ENCODE data around the gene PARP3. TPM values are rescaled to one million over a fixed set of nuclear protein-coding genes. Genes with fewer than 3 reads are reported as not detected.

PARP3 gene
- total RNA-seq, 1 experiment from 2014 or later = 45.4 TPM

GRCh38 chr3:51934139-51934850 is 7.9 kb upstream of the PARP3 start:
- no peak for DNase-seq (ENCODE audit: low spot score)

GRCh38 chr3:51934991-51935885 is 6.9 kb upstream of the PARP3 start:
- DNase-seq (ENCODE audit: low spot score) = no peak

DNA sequence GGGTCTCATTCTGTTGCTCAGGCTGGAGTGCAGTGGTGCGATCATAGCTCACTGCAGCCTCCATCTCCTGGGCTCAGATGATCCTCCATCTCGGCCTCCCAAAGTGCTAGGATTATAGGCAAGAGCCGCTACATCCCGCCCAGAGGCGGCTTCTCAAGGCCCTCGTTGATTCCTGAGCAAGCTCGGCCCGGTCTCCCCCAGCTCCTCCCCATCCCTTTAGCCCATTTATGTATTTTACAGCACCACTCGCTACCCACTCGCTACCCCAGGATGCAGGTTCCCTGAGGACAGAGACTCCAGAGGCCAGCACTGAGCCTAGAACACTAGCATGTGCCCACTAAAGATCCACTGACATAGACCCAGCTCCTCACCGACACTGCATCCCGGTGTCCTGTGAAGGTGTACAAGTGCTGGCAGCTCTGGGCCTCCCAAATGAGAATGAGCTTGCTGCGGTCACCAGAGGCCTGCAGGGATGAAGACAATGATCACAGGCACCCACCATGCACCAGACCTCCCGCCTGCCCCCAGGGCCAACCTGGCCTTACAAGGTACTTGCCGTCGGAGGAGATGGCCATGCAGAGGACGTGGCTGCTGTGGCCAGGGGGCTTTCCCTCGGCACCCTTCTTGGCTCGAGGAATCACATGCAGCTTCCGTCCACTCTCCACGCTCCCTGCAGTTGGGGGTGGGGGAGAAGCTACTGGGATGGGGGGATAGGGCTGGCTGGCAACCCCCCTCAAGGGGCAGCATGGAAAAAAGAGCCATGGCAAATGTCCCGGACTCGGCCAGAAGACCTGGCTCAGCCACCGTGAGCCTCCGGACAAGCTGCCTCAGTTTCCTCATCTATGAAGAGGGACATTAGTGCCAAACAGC is 6.0 kb upstream of the PARP3 start:
- no peak for DNase-seq (ENCODE audit: low spot score)

GRCh38 chr3:51937014-51937413 is 5.1 kb upstream of the PARP3 start:
- DNase-seq (ENCODE audit: low spot score) = peak; percentile 59

GRCh38 chr3:51937611-51938450 is 4.3 kb upstream of the PARP3 start:
- no peak for DNase-seq (ENCODE audit: low spot score)

- no peak for DNase-seq (ENCODE audit: low spot score)
Observed at GRCh38 chr3:51938780-51939425, 3.3 kb upstream of the PARP3 start.

DNA sequence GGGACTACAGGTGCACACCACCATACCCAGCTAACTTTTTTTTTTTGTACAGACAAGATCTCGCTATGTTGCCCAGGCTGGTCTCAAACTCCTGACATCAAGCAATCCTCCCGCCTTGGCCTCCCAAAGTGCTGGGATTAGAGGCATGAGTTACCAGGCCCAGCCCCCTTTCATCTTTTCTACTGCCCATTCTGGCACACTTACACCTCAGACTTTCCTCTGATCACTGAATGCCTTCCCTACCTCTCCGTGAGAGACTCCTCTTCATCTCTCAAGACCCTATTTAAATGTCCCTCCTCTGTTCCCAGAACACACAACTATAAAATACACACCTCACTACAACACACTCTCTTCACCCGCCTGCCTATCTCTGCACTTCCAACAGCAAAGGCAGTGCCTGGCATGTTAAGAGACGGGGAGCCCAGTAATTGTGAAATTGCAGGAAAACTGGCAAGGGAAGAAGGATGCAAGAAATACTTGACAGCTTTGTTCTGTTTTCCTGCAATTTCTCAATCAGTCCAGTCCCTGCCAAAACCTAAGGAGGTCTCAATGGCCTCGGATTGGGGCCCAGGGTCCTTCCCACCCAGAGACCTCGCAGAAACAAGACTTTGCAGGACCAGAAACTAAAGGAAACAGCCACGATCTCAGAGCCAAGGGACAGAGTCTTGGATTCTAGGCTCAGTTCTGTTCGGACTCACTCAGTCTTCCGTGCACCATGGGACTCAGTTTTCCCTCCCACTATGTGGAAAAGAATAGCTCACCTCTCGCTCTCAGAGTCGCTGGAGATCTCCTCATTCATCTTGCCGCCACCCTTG is 1.3 kb upstream of the PARP3 start:
- DNase-seq (ENCODE audit: low spot score) = no peak

DNA sequence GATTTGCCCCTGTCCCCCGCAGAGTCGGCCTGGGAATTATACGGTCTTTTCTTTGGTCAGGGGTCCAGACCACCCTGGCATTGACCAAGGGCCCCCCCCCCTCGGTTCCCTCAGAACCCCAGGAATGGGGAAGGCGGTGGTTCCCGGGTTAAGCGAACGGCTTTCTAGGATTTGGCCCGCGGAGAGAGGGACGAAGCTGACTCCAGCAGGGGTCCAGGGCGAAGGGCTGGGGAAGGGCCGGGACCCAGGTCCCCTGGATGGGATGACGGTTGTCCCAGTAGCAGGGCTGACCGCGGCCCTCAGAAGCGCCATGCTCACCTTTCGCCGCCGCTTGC is 733 bp upstream of the PARP3 start:
- DNase-seq (ENCODE audit: low spot score) = no peak

DNA sequence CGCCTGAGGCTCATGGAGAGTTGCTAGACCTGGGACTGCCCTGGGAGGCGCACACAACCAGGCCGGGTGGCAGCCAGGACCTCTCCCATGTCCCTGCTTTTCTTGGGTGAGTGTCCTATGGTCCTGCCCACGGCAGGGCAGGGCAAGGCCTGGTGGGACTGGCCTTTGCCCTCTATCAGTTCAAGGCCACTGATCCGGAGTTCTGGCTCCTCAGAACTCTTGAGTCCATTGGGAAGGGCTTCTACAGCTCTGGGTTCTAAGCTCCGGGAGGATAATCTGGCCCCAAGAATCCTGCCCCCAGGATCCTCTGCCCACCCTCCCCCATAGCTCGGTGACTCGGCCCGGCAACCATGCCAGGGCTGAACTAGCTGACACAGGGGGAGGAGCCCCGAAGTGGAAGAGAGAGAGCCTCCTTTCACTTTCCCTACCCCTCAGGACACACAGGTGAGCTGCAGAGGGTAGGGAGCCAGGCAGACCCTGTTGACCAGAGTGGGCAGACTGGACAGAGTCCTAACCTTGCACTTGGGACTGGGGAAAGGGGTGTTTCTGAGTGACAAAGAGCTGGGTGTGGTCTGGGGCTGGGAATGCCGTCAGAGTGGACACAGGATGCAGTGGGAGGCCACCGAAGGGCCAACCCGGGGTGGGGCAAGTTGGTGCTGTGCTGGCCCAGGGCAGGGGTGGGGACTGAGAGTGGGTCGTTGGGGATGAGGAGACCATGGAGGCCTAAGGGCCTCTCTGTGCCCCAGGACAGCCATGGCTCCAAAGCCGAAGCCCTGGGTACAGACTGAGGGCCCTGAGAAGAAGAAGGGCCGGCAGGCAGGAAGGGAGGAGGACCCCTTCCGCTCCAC is 664 bp downstream of the PARP3 start:
- DNase-seq (ENCODE audit: low spot score) = peak; percentile 84

- no peak for DNase-seq (ENCODE audit: low spot score)
Observed at GRCh38 chr3:51943451-51944391, 1.6 kb downstream of the PARP3 start.

DNA sequence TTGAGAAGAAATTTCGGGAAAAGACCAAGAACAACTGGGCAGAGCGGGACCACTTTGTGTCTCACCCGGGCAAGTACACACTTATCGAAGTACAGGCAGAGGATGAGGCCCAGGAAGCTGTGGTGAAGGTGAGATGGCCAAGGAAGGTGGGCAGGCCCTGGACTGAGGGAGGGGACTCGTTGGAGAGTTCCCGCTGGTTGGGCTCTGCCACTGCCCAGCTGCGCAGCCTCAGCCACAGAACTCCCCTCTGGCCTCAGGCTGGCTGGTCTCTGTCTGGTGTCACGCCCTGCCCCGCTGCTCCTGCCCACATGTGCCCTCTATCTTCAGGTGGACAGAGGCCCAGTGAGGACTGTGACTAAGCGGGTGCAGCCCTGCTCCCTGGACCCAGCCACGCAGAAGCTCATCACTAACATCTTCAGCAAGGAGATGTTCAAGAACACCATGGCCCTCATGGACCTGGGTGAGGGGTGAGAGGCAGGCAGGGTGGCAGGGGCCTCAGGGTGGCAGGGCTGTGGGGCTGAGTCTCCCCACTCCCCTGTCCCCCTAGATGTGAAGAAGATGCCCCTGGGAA is 2.4 kb downstream of the PARP3 start:
- no peak for DNase-seq (ENCODE audit: low spot score)

DNA sequence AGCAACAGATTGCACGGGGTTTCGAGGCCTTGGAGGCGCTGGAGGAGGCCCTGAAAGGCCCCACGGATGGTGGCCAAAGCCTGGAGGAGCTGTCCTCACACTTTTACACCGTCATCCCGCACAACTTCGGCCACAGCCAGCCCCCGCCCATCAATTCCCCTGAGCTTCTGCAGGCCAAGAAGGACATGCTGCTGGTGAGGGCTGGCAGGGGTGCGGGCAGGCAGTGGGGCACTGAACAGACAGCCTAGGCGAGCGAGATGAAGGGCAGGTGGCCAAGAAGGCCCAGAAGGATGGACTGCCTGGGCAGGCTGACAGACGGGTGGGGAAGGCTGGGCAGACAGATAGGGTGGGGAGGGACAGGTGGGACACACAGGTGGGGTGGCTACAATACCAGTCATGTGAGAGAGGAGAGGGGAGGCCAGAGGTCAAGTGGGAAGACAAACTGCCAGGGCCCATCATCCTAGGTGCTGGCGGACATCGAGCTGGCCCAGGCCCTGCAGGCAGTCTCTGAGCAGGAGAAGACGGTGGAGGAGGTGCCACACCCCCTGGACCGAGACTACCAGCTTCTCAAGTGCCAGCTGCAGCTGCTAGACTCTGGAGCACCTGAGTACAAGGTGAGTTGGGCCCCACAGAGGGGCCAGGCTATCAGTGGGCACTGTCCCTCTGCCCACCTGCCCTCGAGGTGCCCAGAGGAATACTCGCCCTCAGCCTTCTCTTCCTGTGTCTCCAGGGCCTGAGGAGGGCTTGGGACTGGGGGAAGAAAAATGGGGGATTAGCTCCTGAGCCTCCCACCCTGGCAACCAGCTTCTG is 3.1 kb downstream of the PARP3 start:
- no peak for DNase-seq (ENCODE audit: low spot score)

- no peak for DNase-seq (ENCODE audit: low spot score)
Observed at GRCh38 chr3:51945926-51946705, 4.0 kb downstream of the PARP3 start.

DNA sequence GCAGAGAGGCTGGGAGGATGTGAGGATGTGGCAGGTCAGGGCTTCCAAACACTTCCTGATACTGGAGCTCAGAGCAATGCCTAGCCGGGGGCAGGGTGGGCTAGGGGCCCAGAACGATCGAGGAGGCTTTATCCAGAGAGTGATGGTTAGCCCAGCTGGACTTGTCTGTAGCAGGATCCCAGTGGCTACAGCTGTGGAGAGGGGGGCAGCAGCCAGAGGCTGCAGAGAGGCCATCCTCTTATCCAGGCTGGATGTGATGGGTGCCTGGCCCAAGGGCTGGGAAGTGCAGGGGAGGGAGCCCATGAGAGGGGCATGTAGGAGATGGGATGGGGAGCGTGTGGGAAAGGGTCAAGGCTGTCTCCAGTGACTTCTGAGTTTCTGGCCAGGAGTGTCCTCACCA is 4.6 kb downstream of the PARP3 start:
- DNase-seq (ENCODE audit: low spot score) = no peak

DNA sequence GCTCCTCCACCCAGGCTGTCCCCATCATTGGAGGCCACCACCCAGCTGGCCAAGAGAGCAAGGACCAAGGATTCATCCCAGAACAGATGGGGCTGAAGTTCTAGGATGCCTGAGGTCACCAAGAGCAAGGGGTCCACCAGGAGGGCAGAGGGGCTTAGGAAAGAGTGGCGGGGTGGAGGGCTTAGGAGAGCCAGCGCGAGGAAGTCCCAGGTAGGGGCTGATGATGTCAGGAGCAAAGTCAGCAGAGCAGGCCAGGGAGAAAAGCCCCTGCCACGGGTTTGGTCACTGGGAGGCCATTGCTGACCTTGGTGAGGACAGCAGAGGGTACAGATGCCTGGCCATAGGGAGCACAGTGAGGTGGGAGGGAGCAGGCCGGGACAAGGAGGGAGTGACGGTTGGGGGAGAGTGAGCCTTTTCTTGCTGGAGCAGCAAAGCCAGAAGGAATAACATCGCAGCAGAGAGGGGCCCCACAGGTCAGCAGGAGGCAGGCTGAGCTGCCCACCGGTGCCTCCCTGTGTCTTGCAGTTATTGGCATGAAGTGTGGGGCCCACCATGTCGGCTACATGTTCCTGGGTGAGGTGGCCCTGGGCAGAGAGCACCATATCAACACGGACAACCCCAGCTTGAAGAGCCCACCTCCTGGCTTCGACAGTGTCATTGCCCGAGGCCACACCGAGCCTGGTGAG is 5.2 kb downstream of the PARP3 start:
- DNase-seq (ENCODE audit: low spot score) = no peak

Measured in A172 (cell line).